K562 (cell line): ENCODE data around the gene CROCC2. TPM values are rescaled to one million over a fixed set of nuclear protein-coding genes. Genes with fewer than 3 reads are reported as not detected.
A peak's percentile ranks its signal among the peaks of the same experiment; 100 is the strongest.

Experiments
- ATAC-seq: fragments of 200-7000 bp; cut with Tn5 transposase; 3 replicates; pipeline ENCODE4 v1.9.1; 2020; ENCODE audit warnings: moderate library complexity
- BruUV-seq: library from RNA; stranded (reverse); fragments of 400-500 nt; replicated peaks from 2 replicates; lab custom pipeline; 2021; lab: Mats Ljungman, UMichigan
- CTCF ChIA-PET: fragments of 300-600 bp; formaldehyde crosslinking; extraction: SDS; loops from one replicate; lab custom pipeline; 2021; ENCODE audit warnings: low intra/inter-chr PET ratio; lab: Yijun Ruan, JAX
- POLR2A ChIA-PET: fragments of 300-600, 350-650 bp; sonication (Branson Sonifier 250); formaldehyde crosslinking; extraction: SDS; loops from one replicate; lab custom pipeline; 2021; ENCODE audit warnings: antibody characterized with exemption, inconsistent platforms; lab: Yijun Ruan, JAX
- DNase-seq, 4 experiments: peaks; one replicate each; pipeline versions ENCODE4 v3.0.0 to v3.0.0-alpha.2; 2011 to 2018; ENCODE audit warnings: low spot score in 3 of 4, mixed read lengths in 3 of 4; ENCODE audit errors: extremely low read depth in 1 of 4
- FAIRE-seq: peaks from 2 replicates; lab custom pipeline; 2011; peaks lifted over from hg19 to GRCh38; lab: Jason Lieb, UNC
- H2AFZ ChIP-seq: 2 replicates; pipeline ENCODE4 v1.6.0; 2011; ENCODE audit warnings: low read depth, low read length, control low read depth, inconsistent platforms
- H3K27ac ChIP-seq: fragments of 200-600 bp; 3 replicates; pipeline ENCODE4 v1.8.0; 2011; ENCODE audit warnings: low read depth, mild to moderate bottlenecking, control low read depth, inconsistent platforms, low read length, moderate library complexity, mixed read lengths; ENCODE audit errors: extremely low read depth
- H3K27me3 ChIP-seq, 2 experiments: fragments of 300-600 bp in 1 of 2; 2 replicates in 1 of 2; 3 replicates in 1 of 2; pipeline versions ENCODE4 v1.6.0 to v1.8.0; 2011; ENCODE audit warnings: inconsistent platforms in 2 of 2, low read length in 2 of 2, mild to moderate bottlenecking in 1 of 2, mixed read lengths in 1 of 2, moderate library complexity in 1 of 2; ENCODE audit not compliant: control insufficient read depth in 2 of 2, insufficient read depth in 2 of 2
- H3K36me3 ChIP-seq: fragments of 300-600 bp; 3 replicates; pipeline ENCODE4 v1.8.0; 2011; ENCODE audit warnings: mild to moderate bottlenecking, low read length, inconsistent platforms; ENCODE audit not compliant: control insufficient read depth, insufficient read depth
- H3K4me1 ChIP-seq, 2 experiments: fragments of 200-600 bp in 1 of 2; replicated peaks in 1 of 2; 2 replicates in 1 of 2; 3 replicates in 1 of 2; pipeline versions ENCODE4 v1.5.1 to v1.8.0; 2011; ENCODE audit warnings: inconsistent platforms in 2 of 2, low read length in 2 of 2, mild to moderate bottlenecking in 1 of 2, mixed read lengths in 1 of 2, moderate library complexity in 1 of 2; ENCODE audit not compliant: control insufficient read depth in 2 of 2, insufficient read depth in 2 of 2
- H3K4me2 ChIP-seq: 2 replicates; pipeline ENCODE4 v1.6.1; 2011; ENCODE audit warnings: low read length, control low read depth, inconsistent platforms, mixed read lengths; ENCODE audit not compliant: insufficient read depth
- H3K4me3 ChIP-seq: fragments of 200-600 bp; sonication (generic), shearing (Covaris generic); 2 replicates; pipeline ENCODE4 v1.5.1; 2016; ENCODE audit warnings: control low read depth, inconsistent platforms
- H3K79me2 ChIP-seq: fragments of 200-600 bp; 3 replicates; pipeline ENCODE4 v1.8.0; 2011; ENCODE audit warnings: low read length, inconsistent platforms; ENCODE audit not compliant: control insufficient read depth, insufficient read depth
- H3K9ac ChIP-seq, 2 experiments: 2 replicates each; pipeline versions ENCODE4 v1.6.0 to v1.6.1; 2011; ENCODE audit warnings: low read depth in 2 of 2, low read length in 2 of 2, control low read depth in 1 of 2, inconsistent platforms in 1 of 2, mild to moderate bottlenecking in 1 of 2, mixed read lengths in 1 of 2; ENCODE audit not compliant: insufficient read depth in 1 of 2
- H3K9me1 ChIP-seq: one replicate; pipeline ENCODE4 v1.6.0; 2011; ENCODE audit warnings: inconsistent platforms, mild to moderate bottlenecking, low read length, moderate library complexity; ENCODE audit not compliant: control insufficient read depth, insufficient read depth
- H3K9me3 ChIP-seq: replicated peaks from 2 replicates; pipeline ENCODE4 v1.5.1; 2011; ENCODE audit warnings: low read depth, low read length, inconsistent platforms; ENCODE audit not compliant: control insufficient read depth, insufficient read depth
- H4K20me1 ChIP-seq: replicated peaks from 2 replicates; pipeline ENCODE4 v1.6.1; 2011; ENCODE audit warnings: low read length, inconsistent platforms, mixed read lengths; ENCODE audit not compliant: control insufficient read depth, insufficient read depth
- GTF2A2 ChIP-seq: IDR thresholded peaks from 2 replicates; pipeline ENCODE4 v1.6.1; 2016; ENCODE audit warnings: mild to moderate bottlenecking, missing genetic modification characterization, missing compliant biosample characterization
- NRF1 ChIP-seq, 2 experiments: fragments of 450-650 bp; IDR thresholded peaks in 1 of 2; conservative IDR thresholded peaks in 1 of 2; 2 replicates each; pipeline ENCODE4 v1.6.1; 2014; ENCODE audit warnings: mild to moderate bottlenecking in 2 of 2
- RB1 ChIP-seq: fragments of 450-650 bp; IDR thresholded peaks from 2 replicates; pipeline ENCODE4 v1.6.1; 2017; ENCODE audit warnings: low read depth, mild to moderate bottlenecking
- ZFX ChIP-seq: sonication (generic); formaldehyde crosslinking; IDR thresholded peaks from 2 replicates; pipeline ENCODE4 v1.8.0; 2022; ENCODE audit warnings: mild to moderate bottlenecking, missing genetic modification reagents, moderate library complexity
- WGBS: fragments of 100-300 bp; shearing (Covaris generic); methylation state at CpG from one replicate; pipeline ENCODE4 v1.1.6; 2016; ENCODE audit warnings: low coverage, mixed read lengths; ENCODE audit not compliant: insufficient coverage; ENCODE audit errors: missing lambda C conversion rate; 5-methylcytosine and 5-hydroxymethylcytosine counted together
- in situ Hi-C: fragments of 300-500 bp; cut with MboI; formaldehyde crosslinking; loops from 4 replicates; pipeline ENCODE4 v1.15.0; 2018; ENCODE audit warnings: inconsistent platforms, mixed read lengths
- intact Hi-C: fragments of 100-400 bp; cut with micrococcal nuclease; formaldehyde crosslinking; loops from 2 replicates; pipeline ENCODE4 v1.14.2; 2022
- polyA plus RNA-seq, 8 experiments: library from polyadenylated mRNA; depleted of rRNA in 4 of 8; stranded (reverse) in 5 of 8; unstranded in 3 of 8; fragments of >200 nt; fragmentation: Nextera tagmentation in 2 of 8; fragmentation: Illumina TruSeq in 1 of 8; extraction: Ambion mirVana in 2 of 8; extraction: Trizol in 1 of 8; gene quantifications; 2 replicates each; pipeline versions ENCODE4 v1.2.1 to v1.2.3, GENCODE V29; 2011 to 2014; ENCODE audit warnings: inconsistent platforms in 1 of 8, missing spikeins in 1 of 8
- total RNA-seq, 7 experiments: library from RNA; depleted of rRNA in 6 of 7; stranded (reverse); fragments of >200 nt in 6 of 7; fragmentation: Illumina TruSeq in 2 of 7; extraction: Trizol in 2 of 7; gene quantifications; 2 replicates each; pipeline versions ENCODE4 v1.2.1 to v1.2.3, GENCODE V29; 2011 to 2021; ENCODE audit warnings: low replicate concordance in 1 of 7
- TF ChIP-seq, protein P1 (sequence below), 2 experiments: fragments of 450-650 bp; IDR thresholded peaks; 2 replicates each; pipeline ENCODE4 v1.6.1; 2016; ENCODE audit warnings: mild to moderate bottlenecking in 2 of 2, borderline replicate concordance in 1 of 2, low read depth in 1 of 2, moderate library complexity in 1 of 2
- TF ChIP-seq, protein P2 (sequence below): fragments of 200-800 bp; sonication (Bioruptor generic); IDR thresholded peaks from 2 replicates; pipeline ENCODE4 v1.6.1; 2017; ENCODE audit warnings: missing genetic modification characterization, missing compliant biosample characterization
- TF ChIP-seq, protein P3 (sequence below): sonication (generic); formaldehyde crosslinking; IDR thresholded peaks from 2 replicates; pipeline ENCODE4 v1.8.0; 2022; ENCODE audit warnings: mild to moderate bottlenecking, missing genetic modification reagents

The CROCC2 gene
- total and polyA plus RNA-seq, 9 of the 15 experiments (the other 6 are each of a cell fraction or from before 2014, with no cell fraction given): not detected

DNA sequence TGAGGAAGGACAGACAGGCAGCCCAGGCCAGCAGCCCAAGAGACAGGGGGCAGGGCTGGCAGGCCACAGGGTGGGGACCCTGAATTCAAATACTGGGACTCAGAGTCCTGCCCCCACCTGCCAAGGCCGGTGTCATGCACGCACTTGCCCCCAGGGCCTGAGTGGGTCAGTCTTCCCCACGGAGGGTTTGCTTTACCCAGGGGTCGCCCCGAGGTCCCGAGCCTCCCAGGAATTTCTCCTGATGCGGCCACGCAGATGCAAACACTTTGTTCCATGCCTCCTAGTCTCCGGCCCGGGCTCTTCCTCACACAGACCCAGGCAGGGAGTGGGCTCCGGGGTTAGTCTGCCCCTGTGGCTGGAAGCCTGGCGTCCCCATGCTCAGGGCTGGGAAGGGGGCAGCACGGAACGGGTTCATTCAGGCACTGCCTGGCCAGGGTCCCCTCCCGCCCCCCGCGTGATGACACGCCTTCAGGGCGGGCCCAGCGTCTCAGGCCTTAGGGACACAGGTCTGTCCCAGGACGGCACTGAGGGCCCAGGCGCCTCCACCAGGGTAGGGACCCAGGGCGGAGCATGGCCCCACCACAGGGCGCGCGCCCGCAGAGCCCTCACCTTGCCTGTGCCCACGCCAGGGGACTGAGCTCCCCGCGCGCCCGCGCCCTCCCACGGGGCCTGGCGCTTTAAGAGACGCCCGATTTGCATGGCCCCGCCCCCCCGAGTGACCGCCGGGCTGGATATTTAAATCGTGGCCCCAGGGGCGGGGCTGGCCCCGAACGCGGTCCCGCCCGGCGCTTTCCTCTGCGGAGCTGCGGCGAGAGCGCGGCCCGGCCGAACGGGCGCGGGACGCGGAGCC is 91.9 kb downstream of the CROCC2 start, which contains the start of gene SNED1:
Gene SNED1, plus strand, starts transcription at position 763 of the 850 bp plus-strand sequence. CDS start 220 bp downstream, outside the sequence.
- Histone ChIP-seq H3K9ac (peak within 1 kb of the TSS; percentile 54 to 86; a peak in 3 of 4 replicates), H3K4me3 (peak within 1 kb of the TSS; percentile 40), H3K4me1 (peaks cover 0 to 31% of the 10 kb centered on the region in 2 experiments; a peak in 2 of 5 replicates), H3K27me3 (peaks cover 0 to 39% of the 10 kb centered on the region in 2 experiments; a peak in 2 of 5 replicates), H3K9me3 (no peaks in the 10 kb centered on the region), H3K36me3 (no peaks in the 10 kb centered on the region), H4K20me1 (peaks cover 4% of the 10 kb centered on the region), H3K9me1 (no peaks in the 10 kb centered on the region), H3K4me2 (peak within 1 kb of the TSS; percentile 75), H2AFZ (peak within 1 kb of the TSS; percentile 86), H3K79me2 (no peaks in the 10 kb centered on the region), H3K27ac (no peak within 1 kb of the TSS)
- intact Hi-C loops: no loop called here
- WGBS: 3% methylated on average over 19 of the region's 61 CpGs
- ChIA-PET POLR2A (interaction anchor here (0.6 kb wide), 1 partner anchor 23 kb away, joined by 3 read pairs; no protein-coding TSS in a partner anchor), CTCF (no interaction called here)
- ATAC-seq (peak; percentile 99), DNase-seq (peak; percentile 80 to 83 (median 82)), FAIRE-seq (no peak)
- no TSS peak for BruUV-seq
- in situ Hi-C loops: no loop called here
- TF ChIP-seq, protein P1, sequence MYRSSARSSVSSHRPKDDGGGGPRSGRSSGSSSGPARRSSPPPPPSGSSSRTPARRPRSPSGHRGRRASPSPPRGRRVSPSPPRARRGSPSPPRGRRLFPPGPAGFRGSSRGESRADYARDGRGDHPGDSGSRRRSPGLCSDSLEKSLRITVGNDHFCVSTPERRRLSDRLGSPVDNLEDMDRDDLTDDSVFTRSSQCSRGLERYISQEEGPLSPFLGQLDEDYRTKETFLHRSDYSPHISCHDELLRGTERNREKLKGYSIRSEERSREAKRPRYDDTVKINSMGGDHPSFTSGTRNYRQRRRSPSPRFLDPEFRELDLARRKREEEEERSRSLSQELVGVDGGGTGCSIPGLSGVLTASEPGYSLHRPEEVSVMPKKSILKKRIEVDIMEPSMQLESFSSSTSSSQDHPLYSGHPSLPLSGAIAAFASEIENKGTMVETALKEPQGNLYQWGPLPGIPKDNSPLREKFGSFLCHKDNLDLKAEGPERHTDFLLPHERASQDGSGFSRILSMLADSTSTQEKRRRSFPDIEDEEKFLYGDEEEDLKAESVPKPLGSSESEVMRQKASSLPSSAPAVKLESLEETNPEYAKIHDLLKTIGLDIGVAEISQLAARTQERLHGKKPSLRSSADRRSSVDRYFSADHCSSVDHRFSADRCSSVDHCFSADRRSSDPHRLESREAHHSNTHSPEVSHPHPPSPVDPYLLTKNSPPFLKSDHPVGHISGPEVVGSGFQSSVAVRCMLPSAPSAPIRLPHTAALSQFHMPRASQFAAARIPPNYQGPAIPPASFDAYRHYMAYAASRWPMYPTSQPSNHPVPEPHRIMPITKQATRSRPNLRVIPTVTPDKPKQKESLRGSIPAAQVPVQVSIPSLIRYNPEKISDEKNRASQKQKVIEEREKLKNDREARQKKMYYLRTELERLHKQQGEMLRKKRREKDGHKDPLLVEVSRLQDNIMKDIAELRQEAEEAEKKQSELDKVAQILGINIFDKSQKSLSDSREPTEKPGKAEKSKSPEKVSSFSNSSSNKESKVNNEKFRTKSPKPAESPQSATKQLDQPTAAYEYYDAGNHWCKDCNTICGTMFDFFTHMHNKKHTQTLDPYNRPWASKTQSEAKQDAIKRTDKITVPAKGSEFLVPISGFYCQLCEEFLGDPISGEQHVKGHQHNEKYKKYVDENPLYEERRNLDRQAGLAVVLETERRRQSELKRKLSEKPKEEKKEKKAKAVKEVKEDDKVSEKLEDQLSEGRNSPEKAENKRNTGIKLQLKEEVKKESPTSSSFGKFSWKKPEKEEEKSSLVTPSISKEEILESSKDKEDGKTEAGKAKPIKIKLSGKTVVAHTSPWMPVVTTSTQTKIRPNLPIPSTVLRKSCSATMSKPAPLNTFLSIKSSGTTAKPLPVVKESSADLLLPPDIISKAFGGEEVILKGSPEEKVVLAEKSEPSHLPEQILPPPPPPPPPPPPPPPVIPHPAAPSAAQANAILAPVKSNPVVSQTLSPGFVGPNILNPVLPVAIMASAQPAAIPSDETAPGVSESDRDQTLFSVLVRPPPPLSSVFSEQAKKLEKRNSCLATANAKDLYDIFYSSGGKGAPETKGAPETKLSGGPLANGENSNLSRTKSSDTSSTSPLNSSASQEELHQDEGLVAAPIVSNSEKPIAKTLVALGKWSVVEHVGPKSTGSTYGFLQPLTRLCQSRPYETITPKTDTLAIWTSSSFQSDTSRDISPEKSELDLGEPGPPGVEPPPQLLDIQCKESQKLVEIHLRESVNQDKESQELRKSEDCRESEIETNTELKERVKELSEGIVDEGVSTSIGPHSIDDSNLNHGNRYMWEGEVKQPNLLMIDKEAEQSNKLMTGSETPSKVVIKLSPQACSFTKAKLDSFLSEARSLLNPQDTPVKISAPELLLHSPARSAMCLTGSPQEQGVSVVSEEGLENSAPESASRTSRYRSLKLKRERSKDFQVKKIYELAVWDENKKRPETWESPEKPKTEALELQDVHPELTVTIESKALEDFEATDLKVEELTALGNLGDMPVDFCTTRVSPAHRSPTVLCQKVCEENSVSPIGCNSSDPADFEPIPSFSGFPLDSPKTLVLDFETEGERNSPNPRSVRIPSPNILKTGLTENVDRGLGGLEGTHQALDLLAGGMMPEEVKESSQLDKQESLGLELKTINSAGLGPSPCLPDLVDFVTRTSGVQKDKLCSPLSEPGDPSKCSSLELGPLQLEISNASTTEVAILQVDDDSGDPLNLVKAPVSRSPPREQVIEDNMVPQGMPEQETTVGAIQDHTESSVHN (IDR thresholded peaks at IDR 0.05; ENCODE audit: borderline replicate concordance in 1 of 2, low read depth in 1 of 2): no peak
- TF ChIP-seq ZFX (CRISPR knock-in tag): peak; percentile 57
- TF ChIP-seq RB1: 0 out of 2 replicates have a peak, but pooled peaks have one; percentile 36
- TF ChIP-seq, protein P2, sequence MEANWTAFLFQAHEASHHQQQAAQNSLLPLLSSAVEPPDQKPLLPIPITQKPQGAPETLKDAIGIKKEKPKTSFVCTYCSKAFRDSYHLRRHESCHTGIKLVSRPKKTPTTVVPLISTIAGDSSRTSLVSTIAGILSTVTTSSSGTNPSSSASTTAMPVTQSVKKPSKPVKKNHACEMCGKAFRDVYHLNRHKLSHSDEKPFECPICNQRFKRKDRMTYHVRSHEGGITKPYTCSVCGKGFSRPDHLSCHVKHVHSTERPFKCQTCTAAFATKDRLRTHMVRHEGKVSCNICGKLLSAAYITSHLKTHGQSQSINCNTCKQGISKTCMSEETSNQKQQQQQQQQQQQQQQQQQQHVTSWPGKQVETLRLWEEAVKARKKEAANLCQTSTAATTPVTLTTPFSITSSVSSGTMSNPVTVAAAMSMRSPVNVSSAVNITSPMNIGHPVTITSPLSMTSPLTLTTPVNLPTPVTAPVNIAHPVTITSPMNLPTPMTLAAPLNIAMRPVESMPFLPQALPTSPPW (CRISPR knock-in tag): peak; percentile 32
- no peak for TF ChIP-seq GTF2A2 (tag)
- TF ChIP-seq, protein P3, sequence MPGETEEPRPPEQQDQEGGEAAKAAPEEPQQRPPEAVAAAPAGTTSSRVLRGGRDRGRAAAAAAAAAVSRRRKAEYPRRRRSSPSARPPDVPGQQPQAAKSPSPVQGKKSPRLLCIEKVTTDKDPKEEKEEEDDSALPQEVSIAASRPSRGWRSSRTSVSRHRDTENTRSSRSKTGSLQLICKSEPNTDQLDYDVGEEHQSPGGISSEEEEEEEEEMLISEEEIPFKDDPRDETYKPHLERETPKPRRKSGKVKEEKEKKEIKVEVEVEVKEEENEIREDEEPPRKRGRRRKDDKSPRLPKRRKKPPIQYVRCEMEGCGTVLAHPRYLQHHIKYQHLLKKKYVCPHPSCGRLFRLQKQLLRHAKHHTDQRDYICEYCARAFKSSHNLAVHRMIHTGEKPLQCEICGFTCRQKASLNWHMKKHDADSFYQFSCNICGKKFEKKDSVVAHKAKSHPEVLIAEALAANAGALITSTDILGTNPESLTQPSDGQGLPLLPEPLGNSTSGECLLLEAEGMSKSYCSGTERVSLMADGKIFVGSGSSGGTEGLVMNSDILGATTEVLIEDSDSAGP (CRISPR knock-in tag): peak; percentile 98
- peak; percentile 21 to 24; a peak in 1 of 4 replicates for TF ChIP-seq NRF1 (conservative IDR thresholded peaks at IDR 0.05 in 1 of 2, IDR thresholded peaks at IDR 0.05 in 1 of 2)
